NOMO-1 treated with DMSO at 0.1 percent for 48 hours (cell line): Measurements from ENCODE around the gene DCBLD1.
"Not testable (repeated sequence)": the region's sequence is repeated elsewhere in the genome, so short reads cannot be mapped to it uniquely, and the experiment has no call there.

Experiments used
- DNase-seq: peaks from one replicate; lab custom pipeline; 2025; ENCODE audit not compliant: unreplicated experiment; lab: John Stamatoyannopoulos, UW

Gene DCBLD1

GRCh38 chr6:117497237-117497636 is 14.8 kb downstream of the DCBLD1 start:
- DNase-seq = no peak

GRCh38 chr6:117498159-117498558 is 15.7 kb downstream of the DCBLD1 start:
- peak; percentile 92 for DNase-seq

GRCh38 chr6:117501722-117502121 is 19.2 kb downstream of the DCBLD1 start:
- peak; percentile 18 for DNase-seq

DNA sequence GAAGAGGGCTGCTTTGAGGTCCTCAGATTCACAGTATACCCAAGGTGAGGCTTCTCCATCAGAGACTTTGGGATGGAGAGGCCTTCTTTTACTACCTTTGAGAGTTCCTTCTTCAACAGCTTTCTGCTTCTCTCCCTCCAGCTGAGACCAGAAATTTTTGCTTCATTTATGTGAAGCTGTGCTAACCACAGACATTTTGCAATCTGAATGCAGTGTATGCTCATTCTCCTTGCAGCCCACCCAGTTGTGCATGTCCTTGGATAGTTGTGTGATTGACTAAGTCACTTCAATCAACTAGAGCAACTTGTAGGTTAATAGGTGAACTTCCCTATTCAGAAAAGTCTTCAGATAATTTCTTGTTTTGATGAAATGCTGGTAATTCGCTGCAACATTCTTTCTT is 20.1 kb downstream of the DCBLD1 start:
- peak; percentile 46 for DNase-seq

- no peak for DNase-seq
Observed at GRCh38 chr6:117503211-117503610, 20.7 kb downstream of the DCBLD1 start.

DNA sequence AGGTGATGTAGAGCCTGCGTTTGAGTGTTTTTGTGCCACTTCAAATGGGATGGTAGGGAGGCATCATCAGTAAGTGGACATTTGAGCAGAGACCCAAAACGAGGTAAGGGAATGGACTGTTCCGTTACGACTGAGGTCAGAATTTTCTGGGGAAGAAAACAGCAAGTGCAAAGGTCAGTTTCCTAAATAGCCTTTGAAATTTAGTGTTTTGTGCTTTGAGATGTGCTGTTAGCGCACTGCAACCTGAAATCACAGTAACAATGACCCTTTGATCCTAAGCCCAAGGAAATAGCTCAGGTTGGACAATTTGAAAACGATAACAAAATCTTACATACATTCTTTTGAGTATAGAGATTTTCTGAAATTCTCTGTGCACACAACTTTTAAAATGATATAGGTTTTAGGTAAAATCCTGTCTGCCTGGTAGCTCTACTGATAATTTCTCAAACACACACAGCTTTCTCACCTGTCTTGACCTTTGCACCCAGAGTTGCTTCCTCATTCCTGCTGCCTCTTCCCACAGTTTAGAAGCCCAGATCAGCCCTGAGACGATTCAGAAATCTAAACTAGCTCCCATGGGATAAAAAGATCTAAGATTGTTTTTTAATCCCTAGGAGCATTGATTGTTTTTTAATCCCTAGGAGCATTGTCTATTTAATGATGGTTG is 22.1 kb downstream of the DCBLD1 start:
- DNase-seq = no peak

DNA sequence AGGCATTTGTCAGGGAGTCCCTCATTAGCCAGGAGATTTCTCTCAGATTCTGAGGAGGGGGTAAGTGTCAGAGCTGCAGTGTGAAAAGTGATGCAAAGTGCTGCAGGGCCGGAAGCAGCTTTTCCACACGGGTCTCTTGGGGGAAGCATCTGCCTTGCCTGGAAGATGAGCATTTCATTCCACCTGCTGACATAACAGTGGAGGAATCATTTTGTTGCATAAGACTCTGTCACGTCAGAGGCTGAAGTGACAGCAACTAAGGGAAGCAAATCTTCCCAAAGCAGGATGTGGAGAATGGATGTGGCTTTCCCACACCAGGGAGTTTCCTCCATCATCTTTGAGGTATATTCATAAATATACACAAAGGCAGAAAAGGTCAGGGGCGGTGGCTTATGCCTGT is 22.8 kb downstream of the DCBLD1 start:
- no peak for DNase-seq

DNA sequence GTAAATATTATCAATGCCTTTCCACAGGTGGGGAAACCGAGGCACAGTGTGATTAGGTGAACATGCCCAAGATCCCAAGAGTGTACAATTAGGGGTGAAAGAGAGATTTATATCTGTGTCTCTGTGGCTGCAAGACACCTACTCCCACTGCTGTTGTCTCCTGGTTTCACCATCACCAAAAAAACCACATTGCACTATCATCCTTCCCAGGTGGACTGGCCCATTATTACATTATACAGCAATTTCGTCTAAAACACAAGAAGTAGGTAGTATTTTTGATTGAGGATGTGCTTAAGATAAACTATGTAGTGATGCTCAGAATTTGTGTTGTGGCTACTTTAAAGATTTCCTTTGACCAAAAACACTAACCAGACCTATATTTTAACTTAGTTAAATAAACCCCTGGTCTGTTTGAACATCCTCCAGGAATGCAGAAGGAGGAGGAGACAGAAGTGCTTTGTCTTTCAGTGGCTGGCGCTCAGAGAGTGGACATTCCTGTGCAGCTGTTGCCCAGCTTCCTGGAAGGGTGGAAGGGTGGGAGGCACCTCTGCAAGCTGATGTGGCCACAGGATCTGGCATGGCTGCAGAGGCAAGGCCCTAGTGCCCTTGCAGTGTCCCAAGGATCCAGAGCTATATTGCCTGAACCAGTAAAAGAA is 23.8 kb downstream of the DCBLD1 start:
- no peak for DNase-seq

DNA sequence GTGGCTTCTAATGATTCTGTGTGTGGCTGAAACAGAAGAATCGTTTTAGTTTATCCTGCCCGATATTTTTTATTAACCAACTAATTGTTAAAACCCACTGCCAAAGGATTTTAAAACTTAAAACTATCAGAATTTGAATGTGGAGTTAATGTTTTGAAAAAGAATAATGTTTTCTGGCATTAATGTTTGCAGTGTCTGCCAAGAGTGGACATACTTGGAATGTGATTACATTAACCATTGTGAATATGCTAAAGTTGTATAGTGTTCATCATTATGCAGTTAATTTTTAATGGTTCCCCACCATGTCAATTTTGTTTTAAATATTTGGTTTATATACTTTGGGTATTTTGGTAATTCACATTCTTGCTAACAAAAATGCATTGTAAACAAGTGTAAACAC is 24.4 kb downstream of the DCBLD1 start:
- DNase-seq = no peak

- DNase-seq = no peak
Observed at GRCh38 chr6:117508450-117508971, 26.0 kb downstream of the DCBLD1 start.

DNA sequence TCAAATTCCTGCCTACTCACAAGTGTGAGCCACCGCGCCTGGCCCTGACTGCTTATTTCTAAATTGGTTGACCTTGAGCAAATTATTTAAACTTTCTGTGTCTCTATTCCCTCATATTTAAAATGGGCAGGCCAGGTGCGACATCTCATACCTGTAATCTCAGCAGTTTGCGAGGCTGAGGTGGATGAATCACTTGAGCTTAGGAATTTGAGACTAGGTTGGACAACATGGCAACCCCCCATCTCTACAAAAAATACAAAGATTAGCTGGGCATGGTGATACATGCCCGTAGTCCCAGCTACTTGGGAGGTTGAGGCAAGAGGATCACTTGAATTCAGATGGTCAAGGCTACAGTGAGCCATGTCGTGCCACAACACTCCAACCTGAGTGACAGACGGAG is 26.5 kb downstream of the DCBLD1 start:
- DNase-seq = no peak

DNA sequence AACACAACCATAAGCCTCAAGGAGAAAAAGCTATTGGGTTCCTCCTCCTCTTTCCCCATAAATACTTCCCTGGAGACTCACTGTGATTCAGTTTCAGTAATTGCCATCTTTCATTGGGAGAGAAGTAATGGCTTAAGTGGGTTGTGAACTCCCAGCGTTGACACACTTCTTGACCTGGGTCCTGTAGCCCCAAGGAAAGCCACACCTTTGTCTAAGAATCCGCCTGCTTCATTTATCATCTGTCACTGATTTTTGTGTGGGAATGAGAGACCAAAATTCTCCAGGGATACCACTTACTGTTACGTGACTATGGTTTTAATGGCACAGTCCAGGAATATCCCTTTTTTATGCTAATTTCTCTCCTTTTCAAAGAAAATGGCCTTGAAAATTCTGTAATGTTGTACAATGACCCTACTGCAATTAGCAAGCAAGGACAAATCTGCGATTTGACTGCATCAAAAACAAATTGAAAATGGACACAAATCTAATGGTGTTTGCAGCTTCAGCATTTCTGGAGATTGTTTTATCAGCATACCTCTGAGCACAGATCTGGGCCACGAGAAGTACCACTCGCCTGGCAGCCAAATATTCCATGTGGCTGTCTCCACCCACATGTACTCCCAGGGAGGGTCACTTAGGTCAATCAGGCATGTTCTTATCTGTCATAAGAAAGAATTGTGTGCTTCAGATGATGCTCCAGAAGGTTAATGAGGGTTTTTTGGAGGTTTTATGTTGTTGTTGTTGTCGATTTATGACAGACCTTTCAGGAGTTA is 29.8 kb downstream of the DCBLD1 start:
- no peak for DNase-seq

DNA sequence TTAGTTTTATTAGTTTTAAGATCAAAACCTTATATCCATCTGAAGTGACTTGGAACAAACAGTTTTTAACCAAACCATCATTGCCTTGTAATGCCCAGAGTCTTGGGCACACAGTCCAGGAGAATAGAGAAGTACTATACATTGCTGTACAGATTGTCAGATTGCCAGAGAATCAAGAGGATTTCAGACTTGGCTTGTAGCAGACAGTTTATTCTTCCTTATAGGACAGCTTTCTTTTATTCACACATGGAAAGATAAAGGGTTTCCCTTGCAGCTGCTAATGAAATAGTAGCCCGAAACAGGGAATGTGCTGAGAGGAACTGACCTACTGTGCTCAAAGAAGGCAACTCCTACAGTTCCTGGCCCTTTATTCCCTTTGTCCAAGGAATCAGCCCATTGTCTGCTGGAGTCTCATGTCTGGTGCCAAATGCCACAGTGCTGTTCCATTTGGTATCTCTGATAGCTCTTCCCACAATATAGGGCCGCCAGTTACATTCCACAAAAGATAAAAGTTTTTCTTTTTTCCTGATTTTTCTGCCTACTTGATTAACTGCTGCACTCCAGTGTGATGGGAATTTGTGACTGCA is 30.6 kb downstream of the DCBLD1 start:
- DNase-seq = no peak

DNA sequence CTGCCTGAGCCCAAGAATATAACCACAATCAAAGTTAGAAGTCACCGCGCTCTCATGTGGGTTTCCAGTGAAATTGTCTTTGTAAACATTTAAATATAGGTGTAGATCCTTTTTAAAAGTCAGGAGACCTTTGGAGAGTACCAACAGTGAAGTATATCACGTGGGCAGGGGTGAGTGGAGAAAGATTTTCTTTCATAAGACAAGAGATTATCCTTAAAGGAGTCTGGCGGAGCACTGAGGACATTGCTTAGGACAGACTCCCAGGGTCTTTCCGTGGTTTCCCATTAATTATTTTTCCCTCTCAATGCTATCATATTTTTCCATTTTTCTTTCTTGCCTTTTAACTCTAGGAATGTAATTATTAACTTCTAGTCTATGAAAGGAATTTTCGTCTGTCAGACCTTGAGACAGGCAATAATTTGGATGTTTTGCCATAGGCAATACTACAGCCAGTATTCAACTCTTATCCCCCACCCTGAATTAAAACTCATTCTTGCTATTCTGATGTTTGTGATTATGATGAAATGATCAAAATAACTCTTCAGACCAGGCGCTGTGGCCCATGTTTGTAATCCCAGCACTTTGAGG is 31.4 kb downstream of the DCBLD1 start:
- DNase-seq = no peak

DNA sequence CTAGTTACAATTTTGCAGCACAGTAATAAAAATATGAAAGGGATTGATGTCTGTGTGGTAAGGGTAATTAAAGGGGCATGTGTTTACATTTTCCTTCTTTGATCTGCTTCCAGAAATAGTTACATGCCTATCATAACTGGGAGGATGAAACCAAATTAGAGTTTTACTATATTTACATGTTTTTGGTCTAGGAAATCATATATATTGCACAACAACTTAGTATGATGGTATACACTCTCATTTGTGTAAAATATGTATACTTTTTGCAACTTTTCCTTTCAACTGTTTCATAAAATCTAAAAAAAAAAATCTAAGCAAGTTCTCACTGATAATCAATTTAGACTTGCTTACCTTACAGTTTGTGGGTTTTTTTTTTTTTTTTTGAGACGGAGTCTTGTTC is 32.2 kb downstream of the DCBLD1 start:
- no peak for DNase-seq

DNA sequence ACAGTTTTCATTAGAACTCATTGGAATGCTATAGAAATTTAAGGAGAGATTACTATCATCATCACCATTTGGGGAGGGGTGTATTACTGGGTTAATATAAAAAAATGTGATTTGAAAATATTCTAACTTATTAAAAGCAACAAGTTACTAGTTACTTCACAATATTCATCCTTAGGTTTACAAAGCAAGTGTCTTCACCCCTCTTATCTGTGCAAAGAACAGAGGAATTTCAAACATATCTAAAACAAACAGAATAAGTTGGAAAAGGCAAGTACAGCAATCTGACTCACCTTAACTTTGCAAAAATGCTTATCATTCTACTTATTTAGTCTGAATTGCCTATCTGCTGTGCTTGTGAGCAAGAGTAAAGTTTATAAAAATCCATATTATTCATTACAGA is 32.9 kb downstream of the DCBLD1 start:
- no peak for DNase-seq

- not testable (repeated sequence) for DNase-seq
Observed at GRCh38 chr6:117517995-117518394, 35.5 kb downstream of the DCBLD1 start.

GRCh38 chr6:117518870-117519269 is 36.4 kb downstream of the DCBLD1 start:
- DNase-seq = no peak

DNA sequence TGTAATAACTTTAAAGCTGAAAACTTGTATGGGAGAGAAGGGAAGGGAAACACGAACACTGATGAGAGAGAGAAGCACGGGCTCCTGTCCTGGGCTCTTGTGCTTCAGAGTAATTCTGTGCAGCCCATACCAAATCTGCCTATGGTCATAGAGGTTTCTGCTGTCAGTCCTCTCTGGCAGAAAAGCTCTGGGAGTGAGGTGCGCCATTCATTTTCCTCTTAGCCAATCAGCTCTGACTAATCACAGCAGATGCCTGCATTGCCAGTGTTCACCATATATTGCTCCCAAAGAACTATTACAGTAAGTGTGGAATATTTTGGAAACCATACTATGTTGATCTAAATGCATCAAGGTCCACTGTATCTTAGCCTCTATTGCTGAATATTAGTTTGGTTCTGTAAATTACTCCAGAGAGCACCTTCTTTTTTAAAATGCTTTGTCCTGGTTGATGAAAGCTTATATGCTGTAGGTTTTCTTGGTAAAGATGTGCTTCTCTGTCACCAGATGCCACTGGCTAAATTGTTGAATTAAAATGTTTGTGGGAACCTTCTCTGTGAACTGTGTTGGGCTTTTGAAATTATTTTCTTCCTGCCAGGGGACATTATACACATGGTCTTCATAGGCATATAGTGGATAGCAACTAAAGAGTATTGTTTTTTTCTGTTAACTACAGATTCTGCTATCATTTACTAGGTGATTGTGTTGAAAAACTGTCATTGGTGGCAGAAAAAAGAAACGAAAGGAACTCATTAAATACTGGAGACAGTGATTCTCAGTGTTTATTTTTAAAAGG is 38.3 kb downstream of the DCBLD1 start:
- no peak for DNase-seq

- no peak for DNase-seq
Observed at GRCh38 chr6:117521791-117522502, 39.5 kb downstream of the DCBLD1 start.
